ENCODE data around the gene C11orf91. TPM values are rescaled to one million over a fixed set of nuclear protein-coding genes. Genes with fewer than 3 reads are reported as not detected.
A peak's percentile ranks its signal among the peaks of the same experiment; 100 is the strongest.

The C11orf91 gene
- total RNA-seq, 4 donors from 2014 or later, result not detected

GRCh38 chr11:33689085-33689484 is 11.5 kb downstream of the C11orf91 start:
- Histone ChIP-seq H3K27me3 (no peaks in the 10 kb centered on the region), H3K4me1 (peaks cover 0 to 45% (median 17%) of the 10 kb centered on the region in 3 donors), H3K27ac (peak overlapping the region in 3 of 4 donors; percentile 73 to 86 (median 79)), H3K36me3 (no peaks in the 10 kb centered on the region), H3K9me3 (no peaks in the 10 kb centered on the region), H3K4me3 (no peak overlapping the region)
- WGBS, 2 donors (ENCODE audit: low coverage in 1 of 2), result 40 to 83% methylated on average over 1 to 2 of the region's 4 CpGs
- ATAC-seq, result no peak
- TF ChIP-seq EP300 (IDR thresholded peaks at IDR 0.05) (no peak), POLR2A (IDR thresholded peaks at IDR 0.05) (no peak), CTCF (IDR thresholded peaks at IDR 0.05) (no peak)

GRCh38 chr11:33687733-33688479 is 12.7 kb downstream of the C11orf91 start:
- Histone ChIP-seq H3K27ac (no peak overlapping the region), H3K4me3 (no peak overlapping the region), H3K9me3 (no peaks in the 10 kb centered on the region), H3K27me3 (peaks cover 4% of the 10 kb centered on the region), H3K36me3 (no peaks in the 10 kb centered on the region), H3K4me1 (peaks cover 0 to 33% (median 16%) of the 10 kb centered on the region in 3 donors)
- no peak for ATAC-seq
- 50 to 60% methylated on average over 2 of the region's 2 CpGs for WGBS, 2 donors (ENCODE audit: low coverage in 1 of 2)
- TF ChIP-seq CTCF (IDR thresholded peaks at IDR 0.05) (peak; percentile 19 to 63 (median 48)), EP300 (IDR thresholded peaks at IDR 0.05) (no peak), POLR2A (IDR thresholded peaks at IDR 0.05) (no peak)

- no peak overlapping the region for H3K27ac ChIP-seq
- no peak for TF ChIP-seq EP300 (IDR thresholded peaks at IDR 0.05)
- no peak for TF ChIP-seq POLR2A (IDR thresholded peaks at IDR 0.05)
- TF ChIP-seq CTCF (IDR thresholded peaks at IDR 0.05), result no peak
- TF ChIP-seq POLR2AphosphoS5 (IDR thresholded peaks at IDR 0.05), result no peak
- 33 to 100% methylated on average over 1 of the region's 3 CpGs for WGBS, 2 donors (ENCODE audit: low coverage in 1 of 2)
Observed at GRCh38 chr11:33685082-33685481, 15.5 kb downstream of the C11orf91 start.

GRCh38 chr11:33684003-33684706 is 16.5 kb downstream of the C11orf91 start:
- H3K4me1 ChIP-seq, result no peaks in the 10 kb centered on the region
- H3K27ac ChIP-seq, result no peak overlapping the region
- ATAC-seq, result no peak
- no peak overlapping the region for H3K4me3 ChIP-seq
- H3K9me3 ChIP-seq, result no peaks in the 10 kb centered on the region
- WGBS, 2 donors (ENCODE audit: low coverage in 1 of 2), result 60 to 68% methylated on average over 5 of the region's 5 CpGs
- peaks cover 19% of the 10 kb centered on the region for H3K27me3 ChIP-seq
- TF ChIP-seq CTCF (IDR thresholded peaks at IDR 0.05) (no peak), POLR2AphosphoS5 (IDR thresholded peaks at IDR 0.05) (no peak), EP300 (IDR thresholded peaks at IDR 0.05) (no peak), POLR2A (IDR thresholded peaks at IDR 0.05) (no peak)
- no peaks in the 10 kb centered on the region for H3K36me3 ChIP-seq

More at GRCh38 chr11:33685082-33685481, 15.5 kb downstream of the C11orf91 start:
- peaks cover 19% of the 10 kb centered on the region for H3K27me3 ChIP-seq
- H3K9me3 ChIP-seq, result no peaks in the 10 kb centered on the region
- no peak for ATAC-seq
- H3K4me3 ChIP-seq, result no peak overlapping the region
- H3K4me1 ChIP-seq, result peaks cover 0 to 7% (median 0%) of the 10 kb centered on the region in 3 donors
- no peaks in the 10 kb centered on the region for H3K36me3 ChIP-seq
